Neural cell (in vitro differentiated cells): ENCODE data around the gene WARS2.

Source experiments
- CTCF ChIP-seq: fragments of 450-650 bp; IDR thresholded peaks from 2 replicates; pipeline ENCODE4 v1.5.1; 2014; ENCODE audit warnings: antibody characterized with exemption, mild to moderate bottlenecking, moderate library complexity; ENCODE audit not compliant: poor library complexity, severe bottlenecking
- EP300 ChIP-seq: fragments of 450-650 bp; conservative IDR thresholded peaks from 2 replicates; pipeline ENCODE4 v1.6.1; 2014; ENCODE audit warnings: antibody characterized with exemption, mild to moderate bottlenecking, moderate library complexity; ENCODE audit not compliant: poor library complexity, severe bottlenecking
- RAD21 ChIP-seq: fragments of 450-650 bp; conservative IDR thresholded peaks from 2 replicates; pipeline ENCODE4 v1.6.1; 2014; ENCODE audit warnings: antibody characterized with exemption, mild to moderate bottlenecking, moderate library complexity

GRCh38 chr1:119163396-119163795 is 22.9 kb upstream of the WARS2 start:
- TF ChIP-seq EP300 (no peak), RAD21 (no peak), CTCF (no peak)
